DMS53 (cell line): ENCODE data around the gene SHISA9.

ENCODE experiments used
- DNase-seq: peaks from one replicate; lab custom pipeline; 2025; lab: John Stamatoyannopoulos, UW

Gene SHISA9

GRCh38 chr16:12951976-12952375 lies 50.6 kb downstream of the SHISA9 start:
- no peak for DNase-seq

GRCh38 chr16:12958366-12958765 lies 57.0 kb downstream of the SHISA9 start:
- DNase-seq = no peak

GRCh38 chr16:12959072-12959471 lies 57.7 kb downstream of the SHISA9 start:
- DNase-seq = no peak

GRCh38 chr16:12961626-12962025 lies 60.2 kb downstream of the SHISA9 start:
- no peak for DNase-seq

- no peak for DNase-seq
Observed at GRCh38 chr16:12964461-12964860, 63.1 kb downstream of the SHISA9 start.

GRCh38 chr16:12965274-12965804 lies 63.9 kb downstream of the SHISA9 start:
- no peak for DNase-seq

GRCh38 chr16:12971241-12971640 lies 69.8 kb downstream of the SHISA9 start:
- DNase-seq = peak; percentile 27

GRCh38 chr16:12972246-12972645 lies 70.8 kb downstream of the SHISA9 start:
- DNase-seq = no peak

- DNase-seq = no peak
Observed at GRCh38 chr16:12975766-12976165, 74.4 kb downstream of the SHISA9 start.

- DNase-seq = no peak
Observed at GRCh38 chr16:12976496-12976895, 75.1 kb downstream of the SHISA9 start.

- DNase-seq = no peak
Observed at GRCh38 chr16:12976936-12977335, 75.5 kb downstream of the SHISA9 start.

- DNase-seq = no peak
Observed at GRCh38 chr16:12985516-12985915, 84.1 kb downstream of the SHISA9 start.

GRCh38 chr16:12988071-12988470 lies 86.7 kb downstream of the SHISA9 start:
- DNase-seq = no peak

- no peak for DNase-seq
Observed at GRCh38 chr16:12992066-12992465, 90.7 kb downstream of the SHISA9 start.

- no peak for DNase-seq
Observed at GRCh38 chr16:12994402-12994801, 93.0 kb downstream of the SHISA9 start.

GRCh38 chr16:12995721-12996372 lies 94.4 kb downstream of the SHISA9 start:
- no peak for DNase-seq

GRCh38 chr16:12998361-12999085 lies 97.1 kb downstream of the SHISA9 start:
- no peak for DNase-seq

- DNase-seq = no peak
Observed at GRCh38 chr16:12999368-12999767, 98.0 kb downstream of the SHISA9 start.

- peak; percentile 4 for DNase-seq
Observed at GRCh38 chr16:13005721-13006247, 104.4 kb downstream of the SHISA9 start.

- DNase-seq = no peak
Observed at GRCh38 chr16:13012601-13013000, 111.2 kb downstream of the SHISA9 start.

GRCh38 chr16:13013043-13013442 lies 111.6 kb downstream of the SHISA9 start:
- DNase-seq = no peak

- no peak for DNase-seq
Observed at GRCh38 chr16:13014476-13014875, 113.1 kb downstream of the SHISA9 start.

GRCh38 chr16:13018026-13018425 lies 116.6 kb downstream of the SHISA9 start:
- DNase-seq = no peak
